Measurements from ENCODE around the gene PRKAA2. TPM values are rescaled to one million over a fixed set of nuclear protein-coding genes. Genes with fewer than 3 reads are reported as not detected.

Gene PRKAA2
- polyA plus RNA-seq, 1 experiment = 0.70 TPM

DNA sequence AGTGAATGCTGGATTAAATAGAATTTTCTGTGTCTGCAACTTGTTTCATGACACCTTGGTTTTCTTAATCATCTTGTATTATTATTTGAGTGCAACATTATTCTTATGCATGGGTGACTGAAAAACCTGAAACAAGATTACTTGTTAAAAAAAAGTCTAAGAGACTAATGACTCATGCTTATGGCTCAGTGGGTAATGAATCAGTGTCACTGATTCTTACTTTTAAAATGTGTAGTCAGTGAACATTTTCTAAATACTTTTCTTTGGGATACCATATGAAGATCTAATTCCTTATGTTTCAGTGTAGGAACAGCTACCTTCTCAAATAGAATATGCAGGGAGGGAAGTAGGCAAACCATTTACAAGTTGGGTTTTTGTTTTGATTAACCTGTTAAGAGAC is 65.5 kb downstream of the PRKAA2 start:
- Histone ChIP-seq H3K27me3 (ENCODE audit: control insufficient read depth, insufficient read depth, low read length) (no peaks in the 10 kb centered on the region), H3K4me3 (ENCODE audit: low read depth, low read length) (no peak overlapping the region), H3K36me3 (ENCODE audit: control insufficient read depth, insufficient read depth, low read length) (no peaks in the 10 kb centered on the region)
- TF ChIP-seq, protein P1, sequence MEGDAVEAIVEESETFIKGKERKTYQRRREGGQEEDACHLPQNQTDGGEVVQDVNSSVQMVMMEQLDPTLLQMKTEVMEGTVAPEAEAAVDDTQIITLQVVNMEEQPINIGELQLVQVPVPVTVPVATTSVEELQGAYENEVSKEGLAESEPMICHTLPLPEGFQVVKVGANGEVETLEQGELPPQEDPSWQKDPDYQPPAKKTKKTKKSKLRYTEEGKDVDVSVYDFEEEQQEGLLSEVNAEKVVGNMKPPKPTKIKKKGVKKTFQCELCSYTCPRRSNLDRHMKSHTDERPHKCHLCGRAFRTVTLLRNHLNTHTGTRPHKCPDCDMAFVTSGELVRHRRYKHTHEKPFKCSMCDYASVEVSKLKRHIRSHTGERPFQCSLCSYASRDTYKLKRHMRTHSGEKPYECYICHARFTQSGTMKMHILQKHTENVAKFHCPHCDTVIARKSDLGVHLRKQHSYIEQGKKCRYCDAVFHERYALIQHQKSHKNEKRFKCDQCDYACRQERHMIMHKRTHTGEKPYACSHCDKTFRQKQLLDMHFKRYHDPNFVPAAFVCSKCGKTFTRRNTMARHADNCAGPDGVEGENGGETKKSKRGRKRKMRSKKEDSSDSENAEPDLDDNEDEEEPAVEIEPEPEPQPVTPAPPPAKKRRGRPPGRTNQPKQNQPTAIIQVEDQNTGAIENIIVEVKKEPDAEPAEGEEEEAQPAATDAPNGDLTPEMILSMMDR (IDR thresholded peaks at IDR 0.05; ENCODE audit: insufficient read depth, low read depth, low read length) = no peak
- DNase-seq (ENCODE audit: low read depth) = peak; percentile 43
- POLR2A ChIA-PET = no interaction called here
- CTCF ChIA-PET = interaction anchor here (0.9 to 3.8 kb wide), 6 partner anchors 15 to 1426 kb away, joined by 3 to 19 read pairs (median 8); no protein-coding TSS in a partner anchor

DNA sequence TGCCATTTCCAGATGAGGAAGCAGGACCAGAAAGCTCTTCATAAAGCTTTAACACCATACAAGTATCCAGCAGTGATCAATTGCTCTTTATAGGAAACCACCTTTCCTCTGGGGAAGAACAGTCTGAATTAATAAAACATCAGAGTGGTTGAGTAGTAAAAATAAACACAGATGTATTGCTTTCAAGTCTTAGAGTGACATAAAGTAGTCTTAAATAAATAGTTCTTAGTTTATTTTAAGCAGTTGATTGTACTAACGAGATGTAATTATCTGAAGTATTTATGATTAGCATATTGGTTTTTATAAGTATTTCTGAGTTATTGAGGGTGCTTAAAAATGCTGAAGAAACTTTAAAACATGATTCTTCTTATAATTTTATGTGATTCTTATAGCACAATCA is 67.0 kb downstream of the PRKAA2 start:
- CTCF ChIA-PET = interaction anchor here (0.9 to 3.8 kb wide), 3 partner anchors 20 to 1428 kb away, joined by 3 to 19 read pairs (median 3); no protein-coding TSS in a partner anchor
- no peak for DNase-seq (ENCODE audit: low read depth)
- POLR2A ChIA-PET = no interaction called here
- no peaks in the 10 kb centered on the region for H3K36me3 ChIP-seq (ENCODE audit: control insufficient read depth, insufficient read depth, low read length)
- no peak overlapping the region for H3K4me3 ChIP-seq (ENCODE audit: low read depth, low read length)
- H3K27me3 ChIP-seq (ENCODE audit: control insufficient read depth, insufficient read depth, low read length) = no peaks in the 10 kb centered on the region
- TF ChIP-seq, protein P1 (IDR thresholded peaks at IDR 0.05; ENCODE audit: insufficient read depth, low read depth, low read length) = no peak

DNA sequence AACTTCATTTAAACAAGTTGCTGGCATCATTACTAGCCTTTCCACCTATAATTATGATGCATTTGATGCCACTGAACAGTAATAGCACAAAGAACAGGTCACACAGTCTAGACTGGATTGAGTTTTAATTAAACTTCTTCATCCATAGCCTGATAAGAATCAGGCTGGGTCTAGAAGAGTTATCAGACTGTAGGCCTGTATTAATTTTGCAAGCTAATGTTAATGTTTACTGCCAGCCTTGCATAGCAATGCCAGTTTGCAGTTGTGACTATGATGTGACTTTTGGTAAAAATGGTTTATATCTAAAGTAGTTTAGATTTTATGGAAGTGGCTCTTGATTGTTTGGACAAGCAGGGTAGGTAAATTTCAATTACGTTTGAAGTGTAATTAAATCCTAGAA is 68.0 kb downstream of the PRKAA2 start:
- POLR2A ChIA-PET = no interaction called here
- no peaks in the 10 kb centered on the region for H3K27me3 ChIP-seq (ENCODE audit: control insufficient read depth, insufficient read depth, low read length)
- no peak for DNase-seq (ENCODE audit: low read depth)
- no peaks in the 10 kb centered on the region for H3K36me3 ChIP-seq (ENCODE audit: control insufficient read depth, insufficient read depth, low read length)
- CTCF ChIA-PET = interaction anchor here (0.9 to 3.8 kb wide), 2 partner anchors 19 to 108 kb away, joined by 3 to 19 read pairs; no protein-coding TSS in a partner anchor
- no peak overlapping the region for H3K4me3 ChIP-seq (ENCODE audit: low read depth, low read length)
- TF ChIP-seq, protein P1 (IDR thresholded peaks at IDR 0.05; ENCODE audit: insufficient read depth, low read depth, low read length) = no peak

DNA sequence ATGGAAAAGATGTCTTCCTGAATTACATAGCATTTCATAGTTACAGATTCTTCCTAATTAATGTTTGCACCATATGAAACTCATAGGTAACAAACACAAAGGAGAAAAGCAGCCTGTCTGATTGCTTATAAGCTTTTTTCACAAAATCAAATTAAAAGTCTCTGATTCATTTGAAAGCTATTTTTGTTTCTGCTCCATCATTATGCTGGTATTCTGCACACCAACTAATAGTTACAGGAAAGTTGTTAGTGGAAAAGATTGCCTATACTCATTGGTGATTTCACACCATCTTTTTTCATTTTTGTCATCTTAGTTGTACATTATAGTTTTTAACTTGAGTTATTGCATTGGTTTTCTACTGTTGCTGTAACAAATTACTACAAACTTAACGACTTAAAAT is 70.0 kb downstream of the PRKAA2 start:
- ChIA-PET POLR2A (no interaction called here), CTCF (interaction anchor here (1.0 kb wide), 1 partner anchor 106 kb away, joined by 3 read pairs; no protein-coding TSS in a partner anchor)
- no peak overlapping the region for H3K4me3 ChIP-seq (ENCODE audit: low read depth, low read length)
- H3K27me3 ChIP-seq (ENCODE audit: control insufficient read depth, insufficient read depth, low read length) = no peaks in the 10 kb centered on the region
- DNase-seq (ENCODE audit: low read depth) = peak; percentile 10
- no peaks in the 10 kb centered on the region for H3K36me3 ChIP-seq (ENCODE audit: control insufficient read depth, insufficient read depth, low read length)
- TF ChIP-seq, protein P1 (IDR thresholded peaks at IDR 0.05; ENCODE audit: insufficient read depth, low read depth, low read length) = no peak

DNA sequence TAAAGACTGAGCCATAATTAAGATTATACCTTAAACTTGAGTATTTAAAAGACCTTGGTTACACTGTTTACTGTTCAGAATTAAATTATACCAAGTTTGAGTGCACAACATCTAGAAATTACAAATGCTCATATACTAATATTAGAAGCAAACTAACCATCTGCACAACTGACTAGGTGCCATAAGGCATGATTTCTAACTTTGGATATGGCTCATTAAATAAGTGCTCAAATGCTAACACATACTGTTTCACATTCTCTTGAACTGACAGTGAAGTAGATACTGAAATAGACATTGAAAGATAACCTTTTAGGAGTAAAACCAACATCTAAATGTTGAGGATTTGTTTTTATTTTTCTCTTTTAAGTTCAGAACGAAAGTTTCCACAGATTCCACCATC is 74.1 kb downstream of the PRKAA2 start:
- Histone ChIP-seq H3K4me3 (ENCODE audit: low read depth, low read length) (no peak overlapping the region), H3K36me3 (ENCODE audit: control insufficient read depth, insufficient read depth, low read length) (no peaks in the 10 kb centered on the region), H3K27me3 (ENCODE audit: control insufficient read depth, insufficient read depth, low read length) (no peaks in the 10 kb centered on the region)
- TF ChIP-seq, protein P1 (IDR thresholded peaks at IDR 0.05; ENCODE audit: insufficient read depth, low read depth, low read length) = no peak
- DNase-seq (ENCODE audit: low read depth) = no peak
- CTCF ChIA-PET = no interaction called here
- POLR2A ChIA-PET = no interaction called here
